AML-193 (cell line): ENCODE data around the gene CYB5R3.
"Not testable (repeated sequence)": the region's sequence is repeated elsewhere in the genome, so short reads cannot be mapped to it uniquely, and the experiment has no call there.

Experiments used
- DNase-seq, 2 experiments: peaks; one replicate each; lab custom pipeline; 2025; lab: John Stamatoyannopoulos, UW

CYB5R3 gene

GRCh38 chr22:42678894-42679293 is 29.7 kb upstream of the CYB5R3 start:
- DNase-seq = no peak

GRCh38 chr22:42677936-42678335 is 28.7 kb upstream of the CYB5R3 start:
- not testable (repeated sequence) for DNase-seq

GRCh38 chr22:42676059-42676607 is 26.9 kb upstream of the CYB5R3 start:
- no peak for DNase-seq

GRCh38 chr22:42673898-42674401 is 24.8 kb upstream of the CYB5R3 start:
- DNase-seq = no peak

GRCh38 chr22:42673071-42673470 is 23.9 kb upstream of the CYB5R3 start:
- DNase-seq = not testable (repeated sequence)

- no peak for DNase-seq
Observed at GRCh38 chr22:42670921-42671709, 21.9 kb upstream of the CYB5R3 start.

- DNase-seq = no peak
Observed at GRCh38 chr22:42670046-42670445, 20.9 kb upstream of the CYB5R3 start.

- not testable (repeated sequence) for DNase-seq
Observed at GRCh38 chr22:42666393-42666792, 17.2 kb upstream of the CYB5R3 start.

GRCh38 chr22:42664976-42665831 is 16.0 kb upstream of the CYB5R3 start:
- no peak for DNase-seq

GRCh38 chr22:42661985-42662831 is 13.0 kb upstream of the CYB5R3 start:
- DNase-seq = peak; percentile 45 to 58

- DNase-seq = no peak
Observed at GRCh38 chr22:42656578-42656977, 7.4 kb upstream of the CYB5R3 start.

- DNase-seq = no peak
Observed at GRCh38 chr22:42655693-42656092, 6.5 kb upstream of the CYB5R3 start.

- DNase-seq = no peak
Observed at GRCh38 chr22:42654436-42655073, 5.4 kb upstream of the CYB5R3 start.

- DNase-seq = no peak
Observed at GRCh38 chr22:42653999-42654398, 4.8 kb upstream of the CYB5R3 start.

GRCh38 chr22:42651134-42651533 is 1.9 kb upstream of the CYB5R3 start:
- no peak for DNase-seq

- peak; percentile 20 to 47 for DNase-seq
Observed at GRCh38 chr22:42648368-42649245, 585 bp downstream of the CYB5R3 start.

- DNase-seq = no peak
Observed at GRCh38 chr22:42648017-42648367, 1.2 kb downstream of the CYB5R3 start.

GRCh38 chr22:42646569-42647525 is 2.3 kb downstream of the CYB5R3 start:
- no peak for DNase-seq

- no peak for DNase-seq
Observed at GRCh38 chr22:42645938-42646568, 3.1 kb downstream of the CYB5R3 start.
